Measurements from ENCODE around the gene YWHAE.

- TF ChIP-seq, protein P1, sequence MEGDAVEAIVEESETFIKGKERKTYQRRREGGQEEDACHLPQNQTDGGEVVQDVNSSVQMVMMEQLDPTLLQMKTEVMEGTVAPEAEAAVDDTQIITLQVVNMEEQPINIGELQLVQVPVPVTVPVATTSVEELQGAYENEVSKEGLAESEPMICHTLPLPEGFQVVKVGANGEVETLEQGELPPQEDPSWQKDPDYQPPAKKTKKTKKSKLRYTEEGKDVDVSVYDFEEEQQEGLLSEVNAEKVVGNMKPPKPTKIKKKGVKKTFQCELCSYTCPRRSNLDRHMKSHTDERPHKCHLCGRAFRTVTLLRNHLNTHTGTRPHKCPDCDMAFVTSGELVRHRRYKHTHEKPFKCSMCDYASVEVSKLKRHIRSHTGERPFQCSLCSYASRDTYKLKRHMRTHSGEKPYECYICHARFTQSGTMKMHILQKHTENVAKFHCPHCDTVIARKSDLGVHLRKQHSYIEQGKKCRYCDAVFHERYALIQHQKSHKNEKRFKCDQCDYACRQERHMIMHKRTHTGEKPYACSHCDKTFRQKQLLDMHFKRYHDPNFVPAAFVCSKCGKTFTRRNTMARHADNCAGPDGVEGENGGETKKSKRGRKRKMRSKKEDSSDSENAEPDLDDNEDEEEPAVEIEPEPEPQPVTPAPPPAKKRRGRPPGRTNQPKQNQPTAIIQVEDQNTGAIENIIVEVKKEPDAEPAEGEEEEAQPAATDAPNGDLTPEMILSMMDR (IDR thresholded peaks at IDR 0.05) = no peak
- no peak for TF ChIP-seq ZFX (IDR thresholded peaks at IDR 0.05; ENCODE audit: borderline replicate concordance)
These were observed 76.7 kb downstream of the YWHAE start for GRCh38 chr17:1323336-1323735.
